Activated CD8-positive, alpha-beta T cell treated with anti-CD3 and anti-CD28 coated beads for 36 hours (primary cell): ENCODE measurements around the gene RUSC1. TPM values are rescaled to one million over a fixed set of nuclear protein-coding genes. Genes with fewer than 3 reads are reported as not detected.

Experiments
- ATAC-seq: fragments of 200-7000 bp; cut with Tn5 transposase; one replicate; pipeline ENCODE4 v1.10.0; 2021; ENCODE audit warnings: mild to moderate bottlenecking, moderate library complexity
- CTCF ChIA-PET: fragments of 350-600 bp; sonication (Branson Sonifier 250); formaldehyde crosslinking; loops from one replicate; lab custom pipeline; 2021; ENCODE audit warnings: antibody characterized with exemption; lab: Charles Lee
- POLR2A ChIA-PET: fragments of 350-600 bp; sonication (Branson Sonifier 250); formaldehyde crosslinking; loops from one replicate; lab custom pipeline; 2021; ENCODE audit warnings: antibody characterized with exemption; lab: Charles Lee
- DNase-seq: peaks from one replicate; pipeline ENCODE4 v3.0.0-alpha.2; 2020
- H3K27ac Mint-ChIP-seq: one replicate; pipeline ENCODE4 v1.8.0; 2021; ENCODE audit warnings: mild to moderate bottlenecking, mixed read lengths
- H3K27me3 Mint-ChIP-seq: one replicate; pipeline ENCODE4 v1.8.0; 2021; ENCODE audit warnings: mixed read lengths
- H3K36me3 Mint-ChIP-seq: one replicate; pipeline ENCODE4 v1.8.0; 2021; ENCODE audit warnings: low read depth, mixed read lengths
- H3K4me1 Mint-ChIP-seq: one replicate; pipeline ENCODE4 v1.8.0; 2021; ENCODE audit warnings: low read depth, mixed read lengths
- H3K4me3 Mint-ChIP-seq: one replicate; pipeline ENCODE4 v1.8.0; 2021; ENCODE audit warnings: mild to moderate bottlenecking, moderate library complexity, mixed read lengths
- H3K9me3 Mint-ChIP-seq: one replicate; pipeline ENCODE4 v1.8.0; 2021; ENCODE audit warnings: mixed read lengths
- CTCF ChIP-seq: fragments of 200-600 bp; IDR thresholded peaks from one replicate; pipeline ENCODE4 v1.8.0; 2022; ENCODE audit warnings: antibody characterized with exemption, mild to moderate bottlenecking
- intact Hi-C: fragments of 100-400 bp; cut with micrococcal nuclease; formaldehyde crosslinking; loops from one replicate; pipeline ENCODE4 v1.10.0; 2022
- total RNA-seq, 2 experiments: library from RNA; stranded (reverse); gene quantifications; one replicate each; pipeline ENCODE4 v1.2.3, GENCODE V29; 2021

The RUSC1 gene
- total RNA-seq, 2 experiments from 2014 or later = 21.2 to 21.6 TPM

- DNase-seq = no peak
- Mint-ChIP-seq H3K27ac (no peak overlapping the region), H3K36me3 (peaks cover 30% of the 10 kb centered on the region), H3K4me3 (no peak overlapping the region), H3K9me3 (no peaks in the 10 kb centered on the region), H3K4me1 (peaks cover 3% of the 10 kb centered on the region), H3K27me3 (no peaks in the 10 kb centered on the region)
- no peak for ATAC-seq
- POLR2A ChIA-PET = interaction anchor here (0.8 kb wide), 1 partner anchor 48 kb away, joined by 3 read pairs; no protein-coding TSS in a partner anchor
- intact Hi-C loops = no loop called here
- CTCF ChIA-PET = interaction anchor here (0.7 to 1.6 kb wide), 4 partner anchors 8 to 66 kb away, joined by 3 to 4 read pairs (median 4); no protein-coding TSS in a partner anchor
- no peak for TF ChIP-seq CTCF
Measured at GRCh38 chr1:155342842-155343241, 22.1 kb downstream of the RUSC1 start.

GRCh38 chr1:155352631-155353030, 31.9 kb downstream of the RUSC1 start:
- peaks cover 38% of the 10 kb centered on the region for H3K36me3 Mint-ChIP-seq
- no peaks in the 10 kb centered on the region for H3K4me1 Mint-ChIP-seq
- ChIA-PET POLR2A (no interaction called here), CTCF (interaction anchor here (0.6 kb wide), 1 partner anchor 9 kb away, joined by 3 read pairs; no protein-coding TSS in a partner anchor)
- DNase-seq (no peak), ATAC-seq (no peak)
- no peaks in the 10 kb centered on the region for H3K27me3 Mint-ChIP-seq
- intact Hi-C loops = no loop called here
- TF ChIP-seq CTCF = no peak
- no peak overlapping the region for H3K4me3 Mint-ChIP-seq
- no peaks in the 10 kb centered on the region for H3K9me3 Mint-ChIP-seq
- no peak overlapping the region for H3K27ac Mint-ChIP-seq

GRCh38 chr1:155360051-155360450, 39.4 kb downstream of the RUSC1 start:
- POLR2A ChIA-PET = no interaction called here
- Mint-ChIP-seq H3K36me3 (peaks cover 5% of the 10 kb centered on the region), H3K27ac (no peak overlapping the region), H3K4me3 (no peak overlapping the region), H3K27me3 (no peaks in the 10 kb centered on the region), H3K4me1 (no peaks in the 10 kb centered on the region), H3K9me3 (no peaks in the 10 kb centered on the region)
- ATAC-seq (no peak), DNase-seq (no peak)
- no peak for TF ChIP-seq CTCF
- CTCF ChIA-PET = interaction anchor here (1.4 kb wide), 2 partner anchors 109 to 110 kb away, joined by 3 read pairs; no protein-coding TSS in a partner anchor
- intact Hi-C loops = no loop called here

- DNase-seq = no peak
- POLR2A ChIA-PET = interaction anchor here (1.2 kb wide), 1 partner anchor 33 kb away, joined by 4 read pairs; no protein-coding TSS in a partner anchor
- no peak for TF ChIP-seq CTCF
- no peaks in the 10 kb centered on the region for H3K27me3 Mint-ChIP-seq
- CTCF ChIA-PET = interaction anchor here (0.5 to 2.6 kb wide), 2 partner anchors 14 to 128 kb away, joined by 3 to 11 read pairs; no protein-coding TSS in a partner anchor
- ATAC-seq = no peak
- no peak overlapping the region for H3K4me3 Mint-ChIP-seq
- peaks cover 10% of the 10 kb centered on the region for H3K4me1 Mint-ChIP-seq
- intact Hi-C loops = no loop called here
- peaks cover 28% of the 10 kb centered on the region for H3K36me3 Mint-ChIP-seq
- no peaks in the 10 kb centered on the region for H3K9me3 Mint-ChIP-seq
- H3K27ac Mint-ChIP-seq = no peak overlapping the region
Measured at GRCh38 chr1:155379180-155379579, 58.5 kb downstream of the RUSC1 start.

- peaks cover 23% of the 10 kb centered on the region for H3K36me3 Mint-ChIP-seq
- TF ChIP-seq CTCF = no peak
- H3K4me3 Mint-ChIP-seq = no peak overlapping the region
- peaks cover 10% of the 10 kb centered on the region for H3K4me1 Mint-ChIP-seq
- H3K9me3 Mint-ChIP-seq = no peaks in the 10 kb centered on the region
- no peak for ATAC-seq
- intact Hi-C loops = no loop called here
- ChIA-PET CTCF (interaction anchor here (0.5 to 2.6 kb wide), 2 partner anchors 15 to 128 kb away, joined by 3 to 11 read pairs; no protein-coding TSS in a partner anchor), POLR2A (no interaction called here)
- DNase-seq = no peak
- H3K27me3 Mint-ChIP-seq = no peaks in the 10 kb centered on the region
- H3K27ac Mint-ChIP-seq = no peak overlapping the region
Measured at GRCh38 chr1:155379631-155380090, 59.0 kb downstream of the RUSC1 start.
